HEK293T (cell line): ENCODE results near the gene CREBZF.

ENCODE experiments used
- CTCF ChIA-PET: fragments of 350-600 bp; formaldehyde crosslinking; extraction: SDS; loops from one replicate; lab custom pipeline; 2021; ENCODE audit warnings: antibody characterized with exemption, inconsistent platforms; lab: Yijun Ruan, JAX
- POLR2A ChIA-PET: fragments of 350-600 bp; formaldehyde crosslinking; extraction: SDS; loops from one replicate; lab custom pipeline; 2020; ENCODE audit warnings: antibody characterized with exemption, inconsistent platforms; lab: Yijun Ruan, JAX
- DNase-seq: peaks from one replicate; pipeline ENCODE4 v3.0.0; 2012; ENCODE audit warnings: mixed read lengths; ENCODE audit errors: extremely low spot score
- ARNT ChIP-seq: fragments of 450-650 bp; IDR thresholded peaks from 2 replicates; pipeline ENCODE4 v1.6.1; 2017; ENCODE audit warnings: mild to moderate bottlenecking
- BHLHE40 ChIP-seq: fragments of 450-650 bp; IDR thresholded peaks from 2 replicates; pipeline ENCODE4 v1.6.1; 2016; ENCODE audit warnings: mild to moderate bottlenecking, moderate library complexity, borderline replicate concordance
- CTBP1 ChIP-seq: fragments of 450-650 bp; IDR thresholded peaks from 2 replicates; pipeline ENCODE4 v1.6.1; 2016; ENCODE audit warnings: borderline replicate concordance
- ELF4 ChIP-seq: fragments of 450-650 bp; IDR thresholded peaks from 2 replicates; pipeline ENCODE4 v1.6.1; 2017; ENCODE audit warnings: antibody characterized with exemption
- FOXA1 ChIP-seq: fragments of 450-650 bp; IDR thresholded peaks from 2 replicates; pipeline ENCODE4 v1.6.1; 2016; ENCODE audit warnings: mild to moderate bottlenecking
- FOXK2 ChIP-seq: fragments of 450-650 bp; IDR thresholded peaks from 2 replicates; pipeline ENCODE4 v1.6.1; 2016; ENCODE audit warnings: mild to moderate bottlenecking
- FOXM1 ChIP-seq: fragments of 450-650 bp; IDR thresholded peaks from 2 replicates; pipeline ENCODE4 v1.6.1; 2017; ENCODE audit warnings: mild to moderate bottlenecking, borderline replicate concordance
- HDGF ChIP-seq: fragments of 450-650 bp; IDR thresholded peaks from 2 replicates; pipeline ENCODE4 v1.6.1; 2017; ENCODE audit warnings: antibody characterized with exemption, borderline replicate concordance
- L3MBTL2 ChIP-seq: fragments of 450-650 bp; conservative IDR thresholded peaks from 2 replicates; pipeline ENCODE4 v1.6.1; 2016; ENCODE audit warnings: mild to moderate bottlenecking
- LEF1 ChIP-seq: fragments of 450-650 bp; IDR thresholded peaks from 2 replicates; pipeline ENCODE4 v1.6.1; 2017; ENCODE audit warnings: mild to moderate bottlenecking, borderline replicate concordance
- NFRKB ChIP-seq: fragments of 450-650 bp; IDR thresholded peaks from 2 replicates; pipeline ENCODE4 v1.6.1; 2016; ENCODE audit warnings: mild to moderate bottlenecking, moderate library complexity
- PKNOX1 ChIP-seq: fragments of 450-650 bp; IDR thresholded peaks from 2 replicates; pipeline ENCODE4 v1.6.1; 2016
- SP1 ChIP-seq: fragments of 450-650 bp; IDR thresholded peaks from 2 replicates; pipeline ENCODE4 v1.6.1; 2017
- SUZ12 ChIP-seq: fragments of 450-650 bp; IDR thresholded peaks from 2 replicates; pipeline ENCODE4 v1.6.1; 2016; ENCODE audit warnings: mild to moderate bottlenecking
- TARDBP ChIP-seq: fragments of 450-650 bp; IDR thresholded peaks from 2 replicates; pipeline ENCODE4 v1.6.1; 2016
- ZNF384 ChIP-seq: fragments of 450-650 bp; IDR thresholded peaks from 2 replicates; pipeline ENCODE4 v1.6.1; 2016

Gene CREBZF, protein sequence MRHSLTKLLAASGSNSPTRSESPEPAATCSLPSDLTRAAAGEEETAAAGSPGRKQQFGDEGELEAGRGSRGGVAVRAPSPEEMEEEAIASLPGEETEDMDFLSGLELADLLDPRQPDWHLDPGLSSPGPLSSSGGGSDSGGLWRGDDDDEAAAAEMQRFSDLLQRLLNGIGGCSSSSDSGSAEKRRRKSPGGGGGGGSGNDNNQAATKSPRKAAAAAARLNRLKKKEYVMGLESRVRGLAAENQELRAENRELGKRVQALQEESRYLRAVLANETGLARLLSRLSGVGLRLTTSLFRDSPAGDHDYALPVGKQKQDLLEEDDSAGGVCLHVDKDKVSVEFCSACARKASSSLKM

GRCh38 chr11:85664615-85665481 lies at the start of gene CREBZF:
CREBZF (minus strand) TSS chr11:85665129; CDS start chr11:85664875, 254 bp downstream.
- DNase-seq: peak; percentile 91
- ChIA-PET CTCF (interaction anchor here (0.7 kb wide), 1 partner anchor 176 kb away, joined by 5 read pairs; no protein-coding TSS in a partner anchor), POLR2A (interaction anchor here (1.0 to 1.4 kb wide), 7 partner anchors 14 to 145 kb away, joined by 3 to 16 read pairs (median 4); partner anchors contain the start of genes TMEM126A and TMEM126B)
- TF ChIP-seq ZNF384 (no peak), SUZ12 (no peak), CTBP1 (no peak), SP1 (no peak), NFRKB (no peak), L3MBTL2 (0 out of 2 replicates have a peak, but pooled peaks have one; percentile 51), FOXK2 (no peak), ELF4 (peak; percentile 76; the same call in 1 of the 2 replicates), FOXA1 (no peak), TARDBP (no peak), ARNT (no peak), HDGF (no peak)

DNA sequence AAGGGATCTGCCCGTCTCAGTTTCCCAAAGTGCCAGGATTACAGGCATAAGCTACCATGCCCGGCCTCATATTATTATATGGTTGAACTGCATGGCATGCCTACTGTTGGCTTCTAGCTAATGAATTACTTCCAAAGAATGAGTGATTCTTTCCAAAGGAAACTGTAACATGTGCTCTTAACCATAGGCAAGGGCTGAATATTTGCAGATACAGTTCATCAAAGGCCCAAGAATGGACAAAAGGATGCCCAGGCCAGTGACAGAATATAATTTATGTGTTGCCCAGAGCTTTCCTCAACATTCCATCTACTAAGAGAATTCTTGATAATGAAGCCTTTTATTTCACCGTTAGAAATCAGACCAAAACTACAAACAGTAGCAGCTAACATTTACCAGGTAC lies 48.0 kb upstream of the CREBZF start:
- TF ChIP-seq TARDBP: no peak
- no peak for TF ChIP-seq HDGF
- no peak for TF ChIP-seq ARNT
- TF ChIP-seq FOXA1: no peak
- TF ChIP-seq FOXK2: no peak
- TF ChIP-seq PKNOX1: no peak
- TF ChIP-seq LEF1: no peak
- no peak for TF ChIP-seq SP1
- TF ChIP-seq SUZ12: no peak
- TF ChIP-seq BHLHE40: no peak
- TF ChIP-seq NFRKB: no peak
- TF ChIP-seq CTBP1: no peak
- POLR2A ChIA-PET: interaction anchor here (1.0 kb wide), 1 partner anchor 30 kb away, joined by 3 read pairs; no protein-coding TSS in a partner anchor
- CTCF ChIA-PET: no interaction called here
- no peak for DNase-seq

- DNase-seq: no peak
- CTCF ChIA-PET: no interaction called here
- POLR2A ChIA-PET: no interaction called here
Measured at GRCh38 chr11:85710917-85711316, 46.0 kb upstream of the CREBZF start.

GRCh38 chr11:85709941-85710702 lies 45.2 kb upstream of the CREBZF start:
- CTCF ChIA-PET: no interaction called here
- POLR2A ChIA-PET: no interaction called here
- no peak for DNase-seq

More at GRCh38 chr11:85710917-85711316, 46.0 kb upstream of the CREBZF start:
- TF ChIP-seq CTBP1 (no peak), SP1 (no peak), FOXK2 (no peak), FOXA1 (no peak), ELF4 (no peak), PKNOX1 (no peak), LEF1 (no peak), TARDBP (no peak), SUZ12 (no peak), NFRKB (no peak), FOXM1 (no peak), L3MBTL2 (no peak), HDGF (no peak)

GRCh38 chr11:85705800-85706199 lies 40.9 kb upstream of the CREBZF start:
- DNase-seq: no peak
- no peak for TF ChIP-seq L3MBTL2
- no peak for TF ChIP-seq SUZ12
- TF ChIP-seq FOXA1: no peak
- TF ChIP-seq HDGF: no peak
- no peak for TF ChIP-seq ZNF384
- no peak for TF ChIP-seq ARNT
- TF ChIP-seq FOXM1: no peak
- TF ChIP-seq SP1: no peak
- no peak for TF ChIP-seq FOXK2
- no peak for TF ChIP-seq TARDBP
- no peak for TF ChIP-seq ELF4
- no peak for TF ChIP-seq LEF1
- TF ChIP-seq BHLHE40: no peak
- TF ChIP-seq PKNOX1: no peak
- TF ChIP-seq CTBP1: no peak
- no peak for TF ChIP-seq NFRKB
- POLR2A ChIA-PET: no interaction called here
- CTCF ChIA-PET: no interaction called here

More at GRCh38 chr11:85709941-85710702, 45.2 kb upstream of the CREBZF start:
- TF ChIP-seq ELF4: no peak
- TF ChIP-seq FOXK2: no peak
- no peak for TF ChIP-seq SP1
- no peak for TF ChIP-seq ARNT
